ENCODE measurements around the gene ITIH5.

DNA sequence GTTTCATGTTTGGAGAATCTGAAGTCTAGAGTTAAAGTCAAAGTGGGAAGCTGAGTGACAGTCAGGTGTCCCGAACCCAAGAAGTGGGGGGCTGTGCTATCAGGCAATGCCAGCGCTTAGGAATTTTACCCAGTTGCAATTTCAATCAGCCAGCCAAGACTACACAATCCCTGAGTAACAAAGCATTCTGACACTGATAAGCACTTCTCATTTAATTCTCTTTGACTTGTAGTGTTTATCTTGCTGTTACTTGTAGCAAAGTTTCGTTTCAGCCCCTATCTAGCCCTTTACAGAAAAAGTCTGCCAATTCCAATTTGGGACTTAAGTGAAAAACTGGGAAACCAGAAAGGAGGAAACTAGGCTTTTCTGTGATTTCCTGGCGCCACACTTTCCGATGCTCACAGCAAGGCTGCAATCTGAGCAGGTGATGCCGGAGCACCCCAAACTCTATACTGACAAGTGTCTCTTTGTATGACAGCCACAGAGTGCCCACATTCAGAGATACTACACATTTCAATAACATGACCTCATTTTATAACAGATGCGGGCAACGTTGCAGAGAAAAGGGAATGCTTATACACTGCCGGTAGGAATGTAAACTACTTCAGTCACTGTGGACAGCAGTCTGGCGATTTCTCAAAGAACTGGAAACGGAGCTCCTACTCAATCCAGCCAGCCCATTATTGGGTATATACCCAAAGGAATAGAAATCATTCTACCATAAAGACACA, 61.0 kb downstream of the ITIH5 start:
- TF ChIP-seq, protein P1, sequence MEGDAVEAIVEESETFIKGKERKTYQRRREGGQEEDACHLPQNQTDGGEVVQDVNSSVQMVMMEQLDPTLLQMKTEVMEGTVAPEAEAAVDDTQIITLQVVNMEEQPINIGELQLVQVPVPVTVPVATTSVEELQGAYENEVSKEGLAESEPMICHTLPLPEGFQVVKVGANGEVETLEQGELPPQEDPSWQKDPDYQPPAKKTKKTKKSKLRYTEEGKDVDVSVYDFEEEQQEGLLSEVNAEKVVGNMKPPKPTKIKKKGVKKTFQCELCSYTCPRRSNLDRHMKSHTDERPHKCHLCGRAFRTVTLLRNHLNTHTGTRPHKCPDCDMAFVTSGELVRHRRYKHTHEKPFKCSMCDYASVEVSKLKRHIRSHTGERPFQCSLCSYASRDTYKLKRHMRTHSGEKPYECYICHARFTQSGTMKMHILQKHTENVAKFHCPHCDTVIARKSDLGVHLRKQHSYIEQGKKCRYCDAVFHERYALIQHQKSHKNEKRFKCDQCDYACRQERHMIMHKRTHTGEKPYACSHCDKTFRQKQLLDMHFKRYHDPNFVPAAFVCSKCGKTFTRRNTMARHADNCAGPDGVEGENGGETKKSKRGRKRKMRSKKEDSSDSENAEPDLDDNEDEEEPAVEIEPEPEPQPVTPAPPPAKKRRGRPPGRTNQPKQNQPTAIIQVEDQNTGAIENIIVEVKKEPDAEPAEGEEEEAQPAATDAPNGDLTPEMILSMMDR (IDR thresholded peaks at IDR 0.05; ENCODE audit: low read length): no peak
- no peak for TF ChIP-seq EZH2 (optimal IDR thresholded peaks at IDR 0.05; ENCODE audit: low read depth, low read length)

Measured in MM.1S (cell line).